SH-SY5Y (cell line): ENCODE measurements around the gene KIF19.

Experiments
- GATA2 ChIP-seq: IDR thresholded peaks from 2 replicates; pipeline ENCODE4 v1.6.1; 2011; ENCODE audit warnings: mild to moderate bottlenecking, low read depth, low read length
- GATA3 ChIP-seq: IDR thresholded peaks from 2 replicates; pipeline ENCODE4 v1.6.1; 2011; ENCODE audit warnings: low read depth, mild to moderate bottlenecking, low read length, moderate library complexity

DNA sequence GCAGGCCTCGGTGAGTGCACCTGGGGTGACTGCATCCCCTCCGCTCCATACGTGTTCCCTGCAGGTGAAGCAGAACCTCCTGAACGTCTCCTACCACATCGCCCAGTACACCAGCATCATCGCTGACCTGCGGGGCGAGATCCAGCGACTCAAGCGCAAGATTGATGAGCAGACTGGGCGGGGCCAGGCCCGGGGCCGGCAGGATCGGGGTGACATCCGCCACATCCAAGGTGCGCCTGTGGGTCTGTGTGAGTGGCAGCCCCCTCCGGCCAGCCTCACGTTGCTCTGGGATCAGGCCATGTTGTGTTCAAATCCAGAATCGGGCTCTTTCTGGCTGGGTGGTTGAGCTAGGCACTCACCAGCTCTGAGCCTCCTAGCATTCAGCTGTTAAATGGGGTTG, 23.1 kb downstream of the KIF19 start:
- TF ChIP-seq GATA2 (no peak), GATA3 (no peak)
